ENCODE results near the gene ADAMTS2.

Gene ADAMTS2

GRCh38 chr5:179158556-179158955, 186.7 kb downstream of the ADAMTS2 start:
- ATAC-seq (ENCODE audit: insufficient read depth, low read depth) (no peak), DNase-seq (no peak)
- Histone ChIP-seq H3K27ac (ENCODE audit: low read length) (no peak overlapping the region), H3K9me3 (ENCODE audit: insufficient read depth, low read length, severe bottlenecking) (no peaks in the 10 kb centered on the region), H4K20me1 (ENCODE audit: insufficient read depth, low read length) (no peaks in the 10 kb centered on the region), H3K79me2 (ENCODE audit: insufficient read depth, low read length) (no peaks in the 10 kb centered on the region), H3K4me1 (ENCODE audit: insufficient read depth, low read length) (no peaks in the 10 kb centered on the region), H3K4me2 (ENCODE audit: insufficient read depth, low read length) (no peak overlapping the region), H3K9ac (ENCODE audit: low read depth, low read length) (no peak overlapping the region), H2AFZ (ENCODE audit: low read depth, low read length) (no peak overlapping the region), H3K4me3 (ENCODE audit: low read depth in 1 of 2, low read length in 2 of 2) (no peak overlapping the region), H3K36me3 (ENCODE audit: insufficient read depth, low read length) (no peaks in the 10 kb centered on the region), H3K27me3 (ENCODE audit: insufficient read depth, low read length, poor library complexity) (no peaks in the 10 kb centered on the region)
- TF ChIP-seq EZH2 (IDR thresholded peaks at IDR 0.05; ENCODE audit: borderline replicate concordance, low read depth, low read length, severe bottlenecking) = no peak
- TF ChIP-seq, protein P1, sequence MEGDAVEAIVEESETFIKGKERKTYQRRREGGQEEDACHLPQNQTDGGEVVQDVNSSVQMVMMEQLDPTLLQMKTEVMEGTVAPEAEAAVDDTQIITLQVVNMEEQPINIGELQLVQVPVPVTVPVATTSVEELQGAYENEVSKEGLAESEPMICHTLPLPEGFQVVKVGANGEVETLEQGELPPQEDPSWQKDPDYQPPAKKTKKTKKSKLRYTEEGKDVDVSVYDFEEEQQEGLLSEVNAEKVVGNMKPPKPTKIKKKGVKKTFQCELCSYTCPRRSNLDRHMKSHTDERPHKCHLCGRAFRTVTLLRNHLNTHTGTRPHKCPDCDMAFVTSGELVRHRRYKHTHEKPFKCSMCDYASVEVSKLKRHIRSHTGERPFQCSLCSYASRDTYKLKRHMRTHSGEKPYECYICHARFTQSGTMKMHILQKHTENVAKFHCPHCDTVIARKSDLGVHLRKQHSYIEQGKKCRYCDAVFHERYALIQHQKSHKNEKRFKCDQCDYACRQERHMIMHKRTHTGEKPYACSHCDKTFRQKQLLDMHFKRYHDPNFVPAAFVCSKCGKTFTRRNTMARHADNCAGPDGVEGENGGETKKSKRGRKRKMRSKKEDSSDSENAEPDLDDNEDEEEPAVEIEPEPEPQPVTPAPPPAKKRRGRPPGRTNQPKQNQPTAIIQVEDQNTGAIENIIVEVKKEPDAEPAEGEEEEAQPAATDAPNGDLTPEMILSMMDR (IDR thresholded peaks at IDR 0.05; ENCODE audit: borderline replicate concordance, extremely low read depth, low read length, poor library complexity, severe bottlenecking) = no peak

DNA sequence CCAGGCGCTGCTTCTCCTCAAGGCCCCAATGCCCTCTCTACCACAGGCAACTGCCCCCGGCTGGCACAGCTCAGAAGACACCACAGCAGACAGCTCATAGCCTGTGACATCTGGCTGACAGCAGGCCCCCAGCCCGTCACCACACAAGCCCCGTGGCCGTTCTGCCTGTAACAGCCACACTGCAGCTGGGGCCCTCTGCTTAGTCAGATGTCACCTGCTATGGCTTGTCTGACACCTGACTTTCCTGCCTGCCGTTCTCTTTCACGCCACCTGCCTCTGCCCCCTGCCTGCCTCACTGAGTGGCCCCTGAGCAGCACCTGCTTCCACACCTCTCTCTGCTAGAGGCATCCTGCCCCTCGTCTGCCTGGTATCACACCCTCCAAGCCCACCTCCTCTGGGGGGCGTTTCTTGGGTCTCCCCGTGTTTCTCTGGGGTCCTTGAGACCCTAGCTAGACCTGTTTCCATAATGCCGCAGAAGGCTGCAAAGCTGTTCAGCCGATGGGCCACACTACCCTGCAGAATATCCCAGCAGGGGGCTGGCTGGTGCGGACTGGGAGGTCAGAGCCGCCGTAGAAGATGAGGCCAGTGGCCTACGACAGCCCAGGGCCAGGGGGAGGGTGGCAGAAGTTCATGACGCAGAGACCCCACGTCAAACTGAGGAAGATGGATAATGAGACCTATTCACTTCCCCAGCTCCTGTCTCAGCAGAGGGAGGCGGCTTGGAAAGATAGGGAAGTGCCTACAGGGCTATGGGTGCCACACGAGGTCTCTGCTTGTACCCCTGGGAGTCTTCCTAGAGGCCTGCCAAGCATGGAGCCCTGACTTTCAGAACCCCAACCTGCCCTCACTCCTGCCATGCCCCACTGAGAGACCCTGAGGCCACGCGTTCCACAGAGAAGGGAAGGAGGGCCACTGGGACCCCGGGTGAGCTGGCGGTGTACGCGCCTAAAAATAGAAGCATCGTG, 190.0 kb downstream of the ADAMTS2 start:
- no peak overlapping the region for H2AFZ ChIP-seq (ENCODE audit: low read depth, low read length)
- no peak overlapping the region for H3K27ac ChIP-seq (ENCODE audit: low read length)
- no peaks in the 10 kb centered on the region for H3K27me3 ChIP-seq (ENCODE audit: insufficient read depth, low read length, poor library complexity)
- no peaks in the 10 kb centered on the region for H4K20me1 ChIP-seq (ENCODE audit: insufficient read depth, low read length)
- no peaks in the 10 kb centered on the region for H3K79me2 ChIP-seq (ENCODE audit: insufficient read depth, low read length)
- no peak overlapping the region for H3K4me3 ChIP-seq (ENCODE audit: low read depth in 1 of 2, low read length in 2 of 2)
- H3K36me3 ChIP-seq (ENCODE audit: insufficient read depth, low read length) = no peaks in the 10 kb centered on the region
- H3K9me3 ChIP-seq (ENCODE audit: insufficient read depth, low read length, severe bottlenecking) = no peaks in the 10 kb centered on the region
- no peak overlapping the region for H3K9ac ChIP-seq (ENCODE audit: low read depth, low read length)
- no peaks in the 10 kb centered on the region for H3K4me1 ChIP-seq (ENCODE audit: insufficient read depth, low read length)
- TF ChIP-seq, protein P1 (IDR thresholded peaks at IDR 0.05; ENCODE audit: borderline replicate concordance, extremely low read depth, low read length, poor library complexity, severe bottlenecking) = no peak
- no peak for TF ChIP-seq EZH2 (IDR thresholded peaks at IDR 0.05; ENCODE audit: borderline replicate concordance, low read depth, low read length, severe bottlenecking)
- ATAC-seq (ENCODE audit: insufficient read depth, low read depth) = peak; percentile 57
- DNase-seq = peak; percentile 20
- H3K4me2 ChIP-seq (ENCODE audit: insufficient read depth, low read length) = no peak overlapping the region

DNA sequence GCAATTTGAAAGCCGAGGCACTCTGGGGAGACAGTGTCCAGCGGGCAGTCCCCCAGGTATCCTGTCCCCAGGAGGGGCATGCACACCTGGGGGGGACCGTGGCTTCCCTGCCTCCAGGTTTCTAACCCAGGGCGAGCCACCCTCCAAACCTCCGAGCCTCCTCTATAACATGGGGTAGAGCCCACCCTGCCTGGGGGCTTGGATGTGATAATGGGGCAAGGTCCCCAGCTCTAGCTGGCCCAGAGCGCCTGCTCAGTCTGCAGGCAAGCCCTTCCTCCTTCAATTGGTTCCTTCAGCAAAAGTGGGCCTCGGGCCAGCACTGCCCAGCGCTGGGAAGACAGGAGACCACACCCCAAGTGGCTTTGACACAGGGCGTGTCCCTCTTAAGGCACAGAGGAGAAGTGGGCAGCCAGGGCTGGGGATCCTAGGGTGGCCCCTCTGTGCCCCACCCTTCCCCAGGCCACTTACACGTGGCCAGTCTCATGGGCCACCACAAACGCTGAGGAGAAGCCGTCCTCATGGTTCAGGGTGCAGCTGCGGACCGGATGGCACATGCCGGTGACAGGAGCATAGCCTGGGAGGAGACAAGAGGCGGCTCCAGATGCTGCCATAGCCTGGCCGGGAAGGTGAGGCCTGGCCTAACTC, 190.8 kb downstream of the ADAMTS2 start:
- no peaks in the 10 kb centered on the region for H3K36me3 ChIP-seq (ENCODE audit: insufficient read depth, low read length)
- no peaks in the 10 kb centered on the region for H3K79me2 ChIP-seq (ENCODE audit: insufficient read depth, low read length)
- no peak overlapping the region for H3K4me3 ChIP-seq (ENCODE audit: low read depth in 1 of 2, low read length in 2 of 2)
- H3K27ac ChIP-seq (ENCODE audit: low read length) = no peak overlapping the region
- no peaks in the 10 kb centered on the region for H3K9me3 ChIP-seq (ENCODE audit: insufficient read depth, low read length, severe bottlenecking)
- H3K27me3 ChIP-seq (ENCODE audit: insufficient read depth, low read length, poor library complexity) = no peaks in the 10 kb centered on the region
- no peaks in the 10 kb centered on the region for H3K4me1 ChIP-seq (ENCODE audit: insufficient read depth, low read length)
- no peak overlapping the region for H3K4me2 ChIP-seq (ENCODE audit: insufficient read depth, low read length)
- TF ChIP-seq, protein P1 (IDR thresholded peaks at IDR 0.05; ENCODE audit: borderline replicate concordance, extremely low read depth, low read length, poor library complexity, severe bottlenecking) = no peak
- no peak for TF ChIP-seq EZH2 (IDR thresholded peaks at IDR 0.05; ENCODE audit: borderline replicate concordance, low read depth, low read length, severe bottlenecking)
- no peak overlapping the region for H3K9ac ChIP-seq (ENCODE audit: low read depth, low read length)
- ATAC-seq (ENCODE audit: insufficient read depth, low read depth) = no peak; the same call in 2 of the 3 replicates
- H4K20me1 ChIP-seq (ENCODE audit: insufficient read depth, low read length) = no peaks in the 10 kb centered on the region
- no peak overlapping the region for H2AFZ ChIP-seq (ENCODE audit: low read depth, low read length)
- no peak for DNase-seq

All from DND-41 (cell line).